ENCODE data around the gene AURKAIP1.
"Not testable (repeated sequence)": the region's sequence is repeated elsewhere in the genome, so short reads cannot be mapped to it uniquely, and the experiment has no call there.

The AURKAIP1 gene

GRCh38 chr1:1415751-1416150 is 40.7 kb upstream of the AURKAIP1 start:
- Histone ChIP-seq H3K27me3 (replicated peaks; ENCODE audit: control insufficient read depth, insufficient read depth, low read length) (no peaks in the 10 kb centered on the region), H3K36me3 (ENCODE audit: control insufficient read depth, insufficient read depth, low read length) (no peaks in the 10 kb centered on the region), H3K4me3 (replicated peaks; ENCODE audit: low read depth, low read length) (no peak overlapping the region)
- DNase-seq (ENCODE audit: extremely low read depth, insufficient read length) = no peak
- TF ChIP-seq CTCF (IDR thresholded peaks at IDR 0.05; ENCODE audit: insufficient read depth, low read length, poor library complexity, severe bottlenecking) = no peak

GRCh38 chr1:1412311-1412902 is 37.4 kb upstream of the AURKAIP1 start:
- not testable (repeated sequence) for H3K27me3 ChIP-seq (replicated peaks; ENCODE audit: control insufficient read depth, insufficient read depth, low read length); DNase-seq (ENCODE audit: extremely low read depth, insufficient read length); H3K4me3 ChIP-seq (replicated peaks; ENCODE audit: low read depth, low read length); H3K36me3 ChIP-seq (ENCODE audit: control insufficient read depth, insufficient read depth, low read length)

- DNase-seq (ENCODE audit: extremely low read depth, insufficient read length) = no peak
- no peak for TF ChIP-seq CTCF (IDR thresholded peaks at IDR 0.05; ENCODE audit: insufficient read depth, low read length, poor library complexity, severe bottlenecking)
- no peak overlapping the region for H3K4me3 ChIP-seq (replicated peaks; ENCODE audit: low read depth, low read length)
- no peaks in the 10 kb centered on the region; the same call in 1 of the 2 replicates for H3K36me3 ChIP-seq (ENCODE audit: control insufficient read depth, insufficient read depth, low read length)
- no peaks in the 10 kb centered on the region for H3K27me3 ChIP-seq (replicated peaks; ENCODE audit: control insufficient read depth, insufficient read depth, low read length)
Measured at GRCh38 chr1:1411626-1412025, 36.6 kb upstream of the AURKAIP1 start.

GRCh38 chr1:1410238-1410637 is 35.2 kb upstream of the AURKAIP1 start:
- not testable (repeated sequence) for H3K4me3 ChIP-seq (replicated peaks; ENCODE audit: low read depth, low read length)

GRCh38 chr1:1407636-1408318 is 32.8 kb upstream of the AURKAIP1 start:
- no peak for TF ChIP-seq CTCF (IDR thresholded peaks at IDR 0.05; ENCODE audit: insufficient read depth, low read length, poor library complexity, severe bottlenecking)
- Histone ChIP-seq H3K36me3 (ENCODE audit: control insufficient read depth, insufficient read depth, low read length) (peaks cover 8% of the 10 kb centered on the region), H3K27me3 (replicated peaks; ENCODE audit: control insufficient read depth, insufficient read depth, low read length) (no peaks in the 10 kb centered on the region), H3K4me3 (replicated peaks; ENCODE audit: low read depth, low read length) (peak overlapping the region; percentile 97)
- DNase-seq (ENCODE audit: extremely low read depth, insufficient read length) = peak; percentile 64

More at GRCh38 chr1:1410238-1410637, 35.2 kb upstream of the AURKAIP1 start:
- DNase-seq (ENCODE audit: extremely low read depth, insufficient read length); H3K27me3 ChIP-seq (replicated peaks; ENCODE audit: control insufficient read depth, insufficient read depth, low read length); H3K36me3 ChIP-seq (ENCODE audit: control insufficient read depth, insufficient read depth, low read length): not testable (repeated sequence)

- Histone ChIP-seq H3K4me3 (replicated peaks; ENCODE audit: low read depth, low read length) (peak within 1 kb of the TSS; percentile 97), H3K27me3 (replicated peaks; ENCODE audit: control insufficient read depth, insufficient read depth, low read length) (no peaks in the 10 kb centered on the region), H3K36me3 (ENCODE audit: control insufficient read depth, insufficient read depth, low read length) (peaks cover 13% of the 10 kb centered on the region)
- no peak for TF ChIP-seq CTCF (IDR thresholded peaks at IDR 0.05; ENCODE audit: insufficient read depth, low read length, poor library complexity, severe bottlenecking)
- peak; percentile 94 for DNase-seq (ENCODE audit: extremely low read depth, insufficient read length)
Measured at GRCh38 chr1:1406821-1407635, 32.0 kb upstream of the AURKAIP1 start, which contains the start of gene MRPL20. Gene MRPL20, minus strand, starts transcription at chr1:1407293. Its CDS starts 76 bp downstream, at chr1:1407217.

All from GM06990 (cell line).